Measurements from ENCODE around the gene PFN4. TPM values are rescaled to one million over a fixed set of nuclear protein-coding genes. Genes with fewer than 3 reads are reported as not detected.
A peak's percentile ranks its signal among the peaks of the same experiment; 100 is the strongest.

The PFN4 gene, protein sequence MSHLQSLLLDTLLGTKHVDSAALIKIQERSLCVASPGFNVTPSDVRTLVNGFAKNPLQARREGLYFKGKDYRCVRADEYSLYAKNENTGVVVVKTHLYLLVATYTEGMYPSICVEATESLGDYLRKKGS
- not detected for total RNA-seq (ENCODE audit: unreplicated experiment)
- long read RNA-seq = 0 reads

DNA sequence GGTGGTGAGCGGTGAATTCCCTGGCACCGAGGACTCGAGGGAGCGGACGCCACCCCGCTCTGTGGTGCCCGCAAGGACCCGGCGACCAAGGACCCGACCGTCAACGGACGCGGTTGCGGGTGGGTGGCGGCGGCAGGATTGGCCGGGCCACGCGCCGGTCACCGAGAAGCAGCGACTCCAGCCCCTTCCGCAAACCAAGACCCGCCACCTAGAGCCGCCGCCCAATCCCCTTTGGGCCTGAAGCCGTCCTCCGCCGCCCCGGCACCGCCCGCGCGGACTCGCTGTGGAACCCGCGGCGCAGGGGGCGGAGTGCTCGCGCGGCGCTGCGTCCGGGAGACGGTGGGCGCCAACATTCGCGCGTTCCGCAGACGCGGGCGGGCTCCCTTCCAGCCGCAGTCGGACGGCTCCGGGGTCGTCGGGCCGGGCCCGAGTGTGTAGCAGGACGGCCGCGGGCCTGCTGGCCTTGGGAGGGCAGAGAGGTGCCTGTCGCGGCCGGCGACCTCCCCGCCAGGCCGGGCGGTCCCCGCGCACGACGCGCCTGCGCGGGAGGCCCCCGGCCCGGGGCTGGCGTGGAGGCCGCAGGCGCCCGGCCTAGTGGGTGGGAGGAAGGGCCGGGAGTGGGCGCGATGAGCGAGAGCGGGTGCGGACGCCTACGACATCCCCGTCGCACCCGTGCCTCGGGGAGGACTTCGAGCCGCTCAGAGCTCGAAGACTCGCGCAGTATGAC, at the start of gene PFN4, which contains the start of gene FAM228B:
Gene PFN4 (minus strand): TSS at position 140 of the 727 bp plus-strand sequence. CDS start 799 bp downstream, outside the sequence.
Gene FAM228B (plus strand): TSS at position 275 of the 727 bp plus-strand sequence. CDS start 893 bp downstream, outside the sequence.
- Mint-ChIP-seq H3K27me3 (ENCODE audit: unreplicated experiment) (peaks cover 3% of the 10 kb centered on the region), H3K36me3 (ENCODE audit: unreplicated experiment) (no peaks in the 10 kb centered on the region), H3K4me3 (ENCODE audit: unreplicated experiment) (peak within 1 kb of the TSS; percentile 92), H3K27ac (ENCODE audit: unreplicated experiment) (peak within 1 kb of the TSS; percentile 82), H3K4me1 (ENCODE audit: low read depth, unreplicated experiment) (peaks cover 10% of the 10 kb centered on the region), H3K9me3 (ENCODE audit: unreplicated experiment) (peaks cover 5% of the 10 kb centered on the region)
- TF ChIP-seq, protein P1, sequence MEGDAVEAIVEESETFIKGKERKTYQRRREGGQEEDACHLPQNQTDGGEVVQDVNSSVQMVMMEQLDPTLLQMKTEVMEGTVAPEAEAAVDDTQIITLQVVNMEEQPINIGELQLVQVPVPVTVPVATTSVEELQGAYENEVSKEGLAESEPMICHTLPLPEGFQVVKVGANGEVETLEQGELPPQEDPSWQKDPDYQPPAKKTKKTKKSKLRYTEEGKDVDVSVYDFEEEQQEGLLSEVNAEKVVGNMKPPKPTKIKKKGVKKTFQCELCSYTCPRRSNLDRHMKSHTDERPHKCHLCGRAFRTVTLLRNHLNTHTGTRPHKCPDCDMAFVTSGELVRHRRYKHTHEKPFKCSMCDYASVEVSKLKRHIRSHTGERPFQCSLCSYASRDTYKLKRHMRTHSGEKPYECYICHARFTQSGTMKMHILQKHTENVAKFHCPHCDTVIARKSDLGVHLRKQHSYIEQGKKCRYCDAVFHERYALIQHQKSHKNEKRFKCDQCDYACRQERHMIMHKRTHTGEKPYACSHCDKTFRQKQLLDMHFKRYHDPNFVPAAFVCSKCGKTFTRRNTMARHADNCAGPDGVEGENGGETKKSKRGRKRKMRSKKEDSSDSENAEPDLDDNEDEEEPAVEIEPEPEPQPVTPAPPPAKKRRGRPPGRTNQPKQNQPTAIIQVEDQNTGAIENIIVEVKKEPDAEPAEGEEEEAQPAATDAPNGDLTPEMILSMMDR (IDR thresholded peaks at IDR 0.05; ENCODE audit: partially characterized antibody, unreplicated experiment) = no peak
- peak; percentile 77 for DNase-seq

DNA sequence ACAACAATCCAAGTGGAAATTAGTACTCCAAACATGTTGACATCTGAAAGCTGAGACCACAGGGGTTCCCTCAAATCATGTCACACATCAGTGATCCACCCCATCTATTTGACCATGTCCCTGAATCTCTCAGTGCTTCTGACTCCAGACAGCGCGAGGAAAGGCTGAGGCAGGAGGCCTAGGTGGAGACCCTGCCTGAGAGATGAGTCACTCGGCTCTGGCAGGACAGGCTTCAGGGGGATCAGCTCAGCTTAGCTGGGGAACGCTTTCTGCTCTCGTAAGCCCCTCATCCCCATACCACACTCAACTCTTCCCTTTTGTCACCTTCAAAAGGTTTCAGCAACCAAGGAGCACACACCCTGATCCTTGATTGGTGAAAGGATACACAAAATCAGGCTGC, 45.9 kb upstream of the PFN4 start:
- TF ChIP-seq, protein P1 (IDR thresholded peaks at IDR 0.05; ENCODE audit: partially characterized antibody, unreplicated experiment) = no peak
- peaks cover 4% of the 10 kb centered on the region for H3K4me1 Mint-ChIP-seq (ENCODE audit: low read depth, unreplicated experiment)

DNA sequence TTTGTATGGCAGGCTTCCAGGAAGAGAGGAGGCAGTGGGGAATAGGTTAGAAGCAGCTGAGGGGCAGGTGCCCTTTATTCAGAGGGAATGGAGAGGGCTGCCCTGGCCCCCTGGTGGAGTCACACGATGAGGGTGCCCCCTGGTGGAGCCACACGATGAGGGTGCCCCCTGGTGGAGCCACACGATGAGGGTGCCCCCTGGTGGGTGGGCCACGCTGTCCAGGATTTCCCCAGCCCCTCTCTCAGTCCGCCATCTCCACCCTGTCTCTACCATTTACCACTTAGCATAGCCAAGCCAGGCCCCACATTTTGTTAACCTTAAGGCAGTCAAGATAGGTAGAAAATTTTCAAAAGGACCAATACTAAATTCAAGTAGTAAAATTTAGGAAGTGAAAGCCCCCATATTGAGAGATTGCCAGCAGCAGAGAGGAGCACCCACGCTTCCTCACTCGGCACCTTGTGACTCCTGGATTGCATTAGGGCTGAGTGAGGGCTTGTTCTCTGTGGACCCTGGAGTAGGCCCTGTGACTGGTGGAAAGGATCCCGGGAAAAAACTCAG, 41.4 kb upstream of the PFN4 start:
- DNase-seq = no peak
- peaks cover 22% of the 10 kb centered on the region for H3K36me3 Mint-ChIP-seq (ENCODE audit: unreplicated experiment)
- H3K27ac Mint-ChIP-seq (ENCODE audit: unreplicated experiment) = no peak overlapping the region
- H3K4me1 Mint-ChIP-seq (ENCODE audit: low read depth, unreplicated experiment) = peaks cover 4% of the 10 kb centered on the region
- no peaks in the 10 kb centered on the region for H3K9me3 Mint-ChIP-seq (ENCODE audit: unreplicated experiment)
- H3K27me3 Mint-ChIP-seq (ENCODE audit: unreplicated experiment) = peaks cover 2% of the 10 kb centered on the region
- no peak overlapping the region for H3K4me3 Mint-ChIP-seq (ENCODE audit: unreplicated experiment)
- TF ChIP-seq, protein P1 (IDR thresholded peaks at IDR 0.05; ENCODE audit: partially characterized antibody, unreplicated experiment) = peak; percentile 35

More for the DNA sequence above, 45.9 kb upstream of the PFN4 start:
- no peaks in the 10 kb centered on the region for H3K9me3 Mint-ChIP-seq (ENCODE audit: unreplicated experiment)
- no peak overlapping the region for H3K27ac Mint-ChIP-seq (ENCODE audit: unreplicated experiment)
- DNase-seq = no peak
- no peak overlapping the region for H3K4me3 Mint-ChIP-seq (ENCODE audit: unreplicated experiment)
- peaks cover 2% of the 10 kb centered on the region for H3K27me3 Mint-ChIP-seq (ENCODE audit: unreplicated experiment)
- peaks cover 10% of the 10 kb centered on the region for H3K36me3 Mint-ChIP-seq (ENCODE audit: unreplicated experiment)

DNA sequence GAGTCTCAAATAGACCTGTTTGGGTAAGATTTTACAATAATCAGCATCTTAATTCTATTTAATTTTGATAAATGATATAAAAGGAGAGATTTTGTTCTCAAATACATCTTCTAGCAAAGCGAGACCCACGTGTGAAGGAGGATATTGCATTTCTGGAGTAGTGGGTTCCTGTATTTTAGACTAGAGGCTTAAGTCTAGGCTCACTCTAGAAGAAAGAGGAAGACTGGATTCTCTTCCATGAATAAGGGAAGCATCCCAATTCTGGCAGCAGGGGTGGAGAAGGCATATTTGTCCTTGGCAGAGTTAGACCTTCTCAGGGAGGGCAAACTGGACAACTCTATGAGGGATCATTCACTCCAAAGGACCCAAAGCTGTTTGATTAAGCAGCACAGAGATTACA, 40.5 kb upstream of the PFN4 start:
- Mint-ChIP-seq H3K4me3 (ENCODE audit: unreplicated experiment) (no peak overlapping the region), H3K4me1 (ENCODE audit: low read depth, unreplicated experiment) (peaks cover 4% of the 10 kb centered on the region), H3K27me3 (ENCODE audit: unreplicated experiment) (peaks cover 2% of the 10 kb centered on the region), H3K9me3 (ENCODE audit: unreplicated experiment) (no peaks in the 10 kb centered on the region), H3K27ac (ENCODE audit: unreplicated experiment) (no peak overlapping the region), H3K36me3 (ENCODE audit: unreplicated experiment) (peaks cover 22% of the 10 kb centered on the region)
- DNase-seq = no peak
- TF ChIP-seq, protein P1 (IDR thresholded peaks at IDR 0.05; ENCODE audit: partially characterized antibody, unreplicated experiment) = no peak

Measured in glutamatergic neuron (in vitro differentiated cells).